Endodermal cell (in vitro differentiated cells): ENCODE data around the gene FBN2. TPM values are rescaled to one million over a fixed set of nuclear protein-coding genes. Genes with fewer than 3 reads are reported as not detected.
"Not testable (repeated sequence)": the region's sequence is repeated elsewhere in the genome, so short reads cannot be mapped to it uniquely, and the experiment has no call there.

Source experiments
- DNase-seq: peaks from one replicate; pipeline ENCODE4 v3.0.0-alpha.2; 2017
- H3K27ac ChIP-seq: 2 replicates; pipeline ENCODE4 v1.5.1; 2013; ENCODE audit warnings: mild to moderate bottlenecking, low read depth, low read length, moderate library complexity
- H3K27me3 ChIP-seq: 2 replicates; pipeline ENCODE4 v1.6.1; 2013; ENCODE audit warnings: mild to moderate bottlenecking, low read length, moderate library complexity; ENCODE audit not compliant: insufficient read depth, control insufficient read depth, poor library complexity, severe bottlenecking
- H3K36me3 ChIP-seq: 2 replicates; pipeline ENCODE4 v1.7.0; 2013; ENCODE audit warnings: mild to moderate bottlenecking, low read length, moderate library complexity; ENCODE audit not compliant: control insufficient read depth, insufficient read depth
- H3K4me1 ChIP-seq: one replicate; pipeline ENCODE4 v1.7.0; 2013; ENCODE audit warnings: low read length; ENCODE audit not compliant: control insufficient read depth, insufficient read depth
- H3K4me3 ChIP-seq: 2 replicates; pipeline ENCODE4 v1.5.1; 2013; ENCODE audit warnings: mild to moderate bottlenecking, low read length, moderate library complexity
- H3K9ac ChIP-seq: 2 replicates; pipeline ENCODE4 v1.6.1; 2013; ENCODE audit warnings: mild to moderate bottlenecking, low read length, moderate library complexity; ENCODE audit not compliant: poor library complexity, severe bottlenecking; ENCODE audit errors: extremely low read depth
- H3K9me3 ChIP-seq: 2 replicates; pipeline ENCODE4 v1.6.1; 2013; ENCODE audit warnings: mild to moderate bottlenecking, low read length, moderate library complexity; ENCODE audit not compliant: control insufficient read depth
- H3K27ac Mint-ChIP-seq: 2 replicates; pipeline ENCODE4 v1.8.0; 2020; ENCODE audit warnings: mixed read lengths
- H3K27me3 Mint-ChIP-seq: 2 replicates; pipeline ENCODE4 v1.8.0; 2021; ENCODE audit warnings: mild to moderate bottlenecking, mixed read lengths; ENCODE audit not compliant: insufficient read depth
- H3K36me3 Mint-ChIP-seq: 2 replicates; pipeline ENCODE4 v1.8.0; 2020; ENCODE audit warnings: low read depth, mixed read lengths
- H3K4me1 Mint-ChIP-seq: 2 replicates; pipeline ENCODE4 v1.8.0; 2020; ENCODE audit warnings: mixed read lengths
- H3K4me3 Mint-ChIP-seq: 2 replicates; pipeline ENCODE4 v1.8.0; 2020; ENCODE audit warnings: mild to moderate bottlenecking, moderate library complexity, mixed read lengths
- H3K9me3 Mint-ChIP-seq: 2 replicates; pipeline ENCODE4 v1.8.0; 2020; ENCODE audit warnings: mild to moderate bottlenecking, mixed read lengths
- WGBS, 2 experiments: methylation state at CpG; one replicate each; pipeline versions ENCODE4 v1.1.5 to v1.1.7; 2013; ENCODE audit warnings: missing lambda C conversion rate in 2 of 2, mixed read lengths in 1 of 2; ENCODE audit not compliant: insufficient coverage in 1 of 2, insufficient read length in 1 of 2; 5-methylcytosine and 5-hydroxymethylcytosine counted together
- total RNA-seq, 2 donors: library from RNA; stranded (reverse); fragmentation: NEBNext Ultra II Directional in 1 of 2; extraction: Animal tissue kit (Norgen Biotek cat#: 25700) in 1 of 2; gene quantifications; 2 replicates in 1 of 2; 3 replicates in 1 of 2; pipeline ENCODE4 v1.2.1, GENCODE V29; 2021
- TF ChIP-seq, protein P1 (sequence below): fragments of 200-600 bp; sonication (generic); conservative IDR thresholded peaks from 2 replicates; pipeline ENCODE4 v1.5.0; 2021; ENCODE audit warnings: antibody characterized with exemption, mild to moderate bottlenecking

The FBN2 gene
- total RNA-seq, 2 donors from 2014 or later, result 131 to 212 TPM

- Mint-ChIP-seq H3K4me1 (peaks cover 7% of the 10 kb centered on the region), H3K36me3 (peaks cover 79% of the 10 kb centered on the region), H3K27ac (no peak overlapping the region), H3K9me3 (peaks cover 4% of the 10 kb centered on the region), H3K27me3 (no peaks in the 10 kb centered on the region), H3K4me3 (no peak overlapping the region)
- Histone ChIP-seq H3K27me3 (no peaks in the 10 kb centered on the region), H3K9ac (no peak overlapping the region), H3K9me3 (peaks cover 4% of the 10 kb centered on the region), H3K4me3 (no peak overlapping the region), H3K4me1 (no peaks in the 10 kb centered on the region), H3K27ac (no peak overlapping the region), H3K36me3 (peaks cover 70% of the 10 kb centered on the region)
- TF ChIP-seq, protein P1, sequence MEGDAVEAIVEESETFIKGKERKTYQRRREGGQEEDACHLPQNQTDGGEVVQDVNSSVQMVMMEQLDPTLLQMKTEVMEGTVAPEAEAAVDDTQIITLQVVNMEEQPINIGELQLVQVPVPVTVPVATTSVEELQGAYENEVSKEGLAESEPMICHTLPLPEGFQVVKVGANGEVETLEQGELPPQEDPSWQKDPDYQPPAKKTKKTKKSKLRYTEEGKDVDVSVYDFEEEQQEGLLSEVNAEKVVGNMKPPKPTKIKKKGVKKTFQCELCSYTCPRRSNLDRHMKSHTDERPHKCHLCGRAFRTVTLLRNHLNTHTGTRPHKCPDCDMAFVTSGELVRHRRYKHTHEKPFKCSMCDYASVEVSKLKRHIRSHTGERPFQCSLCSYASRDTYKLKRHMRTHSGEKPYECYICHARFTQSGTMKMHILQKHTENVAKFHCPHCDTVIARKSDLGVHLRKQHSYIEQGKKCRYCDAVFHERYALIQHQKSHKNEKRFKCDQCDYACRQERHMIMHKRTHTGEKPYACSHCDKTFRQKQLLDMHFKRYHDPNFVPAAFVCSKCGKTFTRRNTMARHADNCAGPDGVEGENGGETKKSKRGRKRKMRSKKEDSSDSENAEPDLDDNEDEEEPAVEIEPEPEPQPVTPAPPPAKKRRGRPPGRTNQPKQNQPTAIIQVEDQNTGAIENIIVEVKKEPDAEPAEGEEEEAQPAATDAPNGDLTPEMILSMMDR, result no peak
- 98 to 100% methylated on average over 1 to 2 of the region's 3 CpGs for WGBS, 2 experiments
- DNase-seq, result no peak
These were observed 208.6 kb downstream of the FBN2 start for GRCh38 chr5:128329386-128329939.

- H3K36me3 ChIP-seq, result peaks cover 67% of the 10 kb centered on the region
These were observed 209.6 kb downstream of the FBN2 start for GRCh38 chr5:128328446-128328845.

DNA sequence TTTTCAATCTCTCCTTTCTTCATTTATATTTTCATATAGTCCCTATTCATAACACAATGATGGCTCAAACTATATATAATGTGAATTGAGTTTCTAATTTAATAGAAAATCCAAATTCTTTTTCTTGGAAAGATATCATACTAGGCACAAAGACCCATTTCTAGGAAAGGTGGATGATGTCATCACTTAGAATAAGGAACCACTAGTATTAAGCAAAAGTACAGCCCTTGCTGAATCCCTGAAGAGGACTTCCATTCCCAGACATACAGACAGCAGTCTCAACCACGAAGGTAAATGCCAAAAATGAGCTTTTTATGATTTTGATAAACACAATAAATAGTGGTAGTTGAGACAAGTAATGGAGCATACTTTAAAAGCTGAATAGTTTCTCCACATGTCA is 210.0 kb downstream of the FBN2 start:
- Histone ChIP-seq H3K27ac (no peak overlapping the region), H3K9me3 (peaks cover 4% of the 10 kb centered on the region), H3K36me3 (peaks cover 66% of the 10 kb centered on the region), H3K27me3 (no peaks in the 10 kb centered on the region), H3K9ac (no peak overlapping the region), H3K4me1 (no peaks in the 10 kb centered on the region), H3K4me3 (no peak overlapping the region)
- Mint-ChIP-seq H3K27ac (no peak overlapping the region), H3K4me3 (no peak overlapping the region), H3K27me3 (no peaks in the 10 kb centered on the region), H3K36me3 (peaks cover 84% of the 10 kb centered on the region), H3K9me3 (peaks cover 8% of the 10 kb centered on the region), H3K4me1 (peaks cover 7% of the 10 kb centered on the region)
- no peak for DNase-seq
- WGBS, 2 experiments, result 94% methylated on average over 1 of the region's 1 CpG; no CpG with 5 or more reads in 1 of the 2 experiments
- TF ChIP-seq, protein P1, result no peak

More at GRCh38 chr5:128328446-128328845, 209.6 kb downstream of the FBN2 start:
- DNase-seq, result no peak
- Mint-ChIP-seq H3K4me3 (no peak overlapping the region), H3K36me3 (peaks cover 81% of the 10 kb centered on the region), H3K27ac (no peak overlapping the region), H3K27me3 (no peaks in the 10 kb centered on the region), H3K9me3 (peaks cover 8% of the 10 kb centered on the region), H3K4me1 (peaks cover 7% of the 10 kb centered on the region)
- WGBS, 2 experiments, result 93 to 98% methylated on average over 3 to 8 of the region's 8 CpGs
- Histone ChIP-seq H3K27me3 (no peaks in the 10 kb centered on the region), H3K4me1 (no peaks in the 10 kb centered on the region), H3K9me3 (peaks cover 4% of the 10 kb centered on the region), H3K27ac (no peak overlapping the region), H3K4me3 (no peak overlapping the region), H3K9ac (no peak overlapping the region)
- TF ChIP-seq, protein P1, result no peak

DNA sequence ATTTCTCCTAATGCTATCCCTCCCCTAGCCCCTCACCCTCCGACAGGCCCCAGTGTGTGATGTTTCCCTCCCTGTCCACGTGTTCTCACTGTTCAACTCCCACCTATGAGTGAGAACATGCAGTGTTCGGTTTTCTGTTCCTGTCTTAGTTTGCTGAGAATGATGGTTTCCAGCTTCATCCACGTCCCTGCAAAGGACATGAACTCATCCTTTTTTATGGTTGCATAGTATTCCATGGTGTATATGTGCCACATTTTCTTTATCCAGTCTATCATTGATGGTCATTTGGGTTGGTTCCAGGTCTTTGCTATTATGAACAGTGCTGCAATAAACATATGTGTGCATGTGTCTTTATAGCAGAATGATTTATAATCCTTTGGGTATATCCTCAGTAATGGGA is 216.6 kb downstream of the FBN2 start:
- H3K4me1 ChIP-seq, H3K4me3 ChIP-seq, H3K27me3 ChIP-seq, H3K27ac Mint-ChIP-seq, H3K27ac ChIP-seq, H3K9me3 ChIP-seq, DNase-seq, H3K27me3 Mint-ChIP-seq, H3K4me1 Mint-ChIP-seq, H3K9ac ChIP-seq, H3K4me3 Mint-ChIP-seq: not testable (repeated sequence)
- WGBS, 2 experiments, result 87% methylated on average over 3 of the region's 4 CpGs; no CpG with 5 or more reads in 1 of the 2 experiments
- peaks cover 11% of the 10 kb centered on the region for H3K36me3 ChIP-seq
- Mint-ChIP-seq H3K9me3 (peaks cover 10% of the 10 kb centered on the region), H3K36me3 (peaks cover 34% of the 10 kb centered on the region)
